MCF 10A (cell line): ENCODE data around the gene TMEM107. TPM values are rescaled to one million over a fixed set of nuclear protein-coding genes. Genes with fewer than 3 reads are reported as not detected.

Experiments used
- BruUV-seq: library from RNA; stranded (reverse); fragments of 400-500 nt; replicated peaks from 2 replicates; lab custom pipeline; 2021; lab: Mats Ljungman, UMichigan
- CTCF ChIA-PET: fragments of 300-600 bp; sonication (Branson Sonifier 250); formaldehyde crosslinking; extraction: SDS; loops from one replicate; lab custom pipeline; 2021; ENCODE audit warnings: antibody characterized with exemption, inconsistent platforms; lab: Yijun Ruan, JAX
- POLR2A ChIA-PET: fragments of 300-600, 350-650 bp; sonication (Branson Sonifier 250); formaldehyde crosslinking; extraction: SDS; loops from one replicate; lab custom pipeline; 2020; ENCODE audit warnings: antibody characterized with exemption, inconsistent platforms; lab: Yijun Ruan, JAX
- DNase-seq: peaks from one replicate; pipeline ENCODE4 v3.0.0-alpha.2; 2018; ENCODE audit not compliant: unreplicated experiment
- H3K27ac Mint-ChIP-seq: one replicate; pipeline ENCODE4 v1.8.0; 2022; ENCODE audit warnings: mild to moderate bottlenecking, low read depth, mixed read lengths; ENCODE audit not compliant: unreplicated experiment
- H3K27me3 Mint-ChIP-seq: one replicate; pipeline ENCODE4 v1.8.0; 2022; ENCODE audit warnings: mixed read lengths; ENCODE audit not compliant: insufficient read depth, unreplicated experiment
- H3K36me3 Mint-ChIP-seq: one replicate; pipeline ENCODE4 v1.8.0; 2022; ENCODE audit warnings: mild to moderate bottlenecking, moderate library complexity, mixed read lengths; ENCODE audit not compliant: insufficient read depth, unreplicated experiment
- H3K4me1 Mint-ChIP-seq: one replicate; pipeline ENCODE4 v1.8.0; 2022; ENCODE audit warnings: mixed read lengths; ENCODE audit not compliant: insufficient read depth, unreplicated experiment
- H3K4me3 Mint-ChIP-seq: one replicate; pipeline ENCODE4 v1.8.0; 2022; ENCODE audit warnings: mild to moderate bottlenecking, moderate library complexity, mixed read lengths; ENCODE audit not compliant: unreplicated experiment
- H3K9me3 Mint-ChIP-seq: one replicate; pipeline ENCODE4 v1.8.0; 2022; ENCODE audit warnings: mixed read lengths; ENCODE audit not compliant: unreplicated experiment
- intact Hi-C: fragments of 100-400 bp; cut with micrococcal nuclease; formaldehyde crosslinking; loops from 2 replicates; pipeline ENCODE4 v1.14.1; 2022
- total RNA-seq: library from RNA; stranded (reverse); gene quantifications from 2 replicates; pipeline ENCODE4 v1.2.3, GENCODE V29; 2022
- TF ChIP-seq, protein P1 (sequence below): fragments of 200-600 bp; IDR thresholded peaks from one replicate; pipeline ENCODE4 v1.8.0; 2022; ENCODE audit warnings: antibody characterized with exemption, mild to moderate bottlenecking; ENCODE audit not compliant: unreplicated experiment

The TMEM107 gene
- total RNA-seq, 1 experiment from 2014 or later, result 8.4 TPM

GRCh38 chr17:8126491-8127066 lies 49.6 kb downstream of the TMEM107 start:
- H3K9me3 Mint-ChIP-seq, result no peaks in the 10 kb centered on the region
- H3K4me1 Mint-ChIP-seq, result peaks cover 35% of the 10 kb centered on the region
- no TSS peak for BruUV-seq
- no peaks in the 10 kb centered on the region for H3K27me3 Mint-ChIP-seq
- CTCF ChIA-PET, result interaction anchor here (0.8 to 1.2 kb wide), 3 partner anchors 12 to 32 kb away, joined by 4 to 7 read pairs (median 4); no protein-coding TSS in a partner anchor
- H3K36me3 Mint-ChIP-seq, result peaks cover 21% of the 10 kb centered on the region
- TF ChIP-seq, protein P1, sequence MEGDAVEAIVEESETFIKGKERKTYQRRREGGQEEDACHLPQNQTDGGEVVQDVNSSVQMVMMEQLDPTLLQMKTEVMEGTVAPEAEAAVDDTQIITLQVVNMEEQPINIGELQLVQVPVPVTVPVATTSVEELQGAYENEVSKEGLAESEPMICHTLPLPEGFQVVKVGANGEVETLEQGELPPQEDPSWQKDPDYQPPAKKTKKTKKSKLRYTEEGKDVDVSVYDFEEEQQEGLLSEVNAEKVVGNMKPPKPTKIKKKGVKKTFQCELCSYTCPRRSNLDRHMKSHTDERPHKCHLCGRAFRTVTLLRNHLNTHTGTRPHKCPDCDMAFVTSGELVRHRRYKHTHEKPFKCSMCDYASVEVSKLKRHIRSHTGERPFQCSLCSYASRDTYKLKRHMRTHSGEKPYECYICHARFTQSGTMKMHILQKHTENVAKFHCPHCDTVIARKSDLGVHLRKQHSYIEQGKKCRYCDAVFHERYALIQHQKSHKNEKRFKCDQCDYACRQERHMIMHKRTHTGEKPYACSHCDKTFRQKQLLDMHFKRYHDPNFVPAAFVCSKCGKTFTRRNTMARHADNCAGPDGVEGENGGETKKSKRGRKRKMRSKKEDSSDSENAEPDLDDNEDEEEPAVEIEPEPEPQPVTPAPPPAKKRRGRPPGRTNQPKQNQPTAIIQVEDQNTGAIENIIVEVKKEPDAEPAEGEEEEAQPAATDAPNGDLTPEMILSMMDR, result no peak
- intact Hi-C loops, result no loop called here
- DNase-seq, result peak; percentile 38
- H3K4me3 Mint-ChIP-seq, result peak overlapping the region; percentile 86
- peak overlapping the region; percentile 46 for H3K27ac Mint-ChIP-seq
- POLR2A ChIA-PET, result interaction anchor here (0.6 to 2.2 kb wide), 17 partner anchors 13 to 251 kb away, joined by 3 to 51 read pairs (median 5); partner anchors contain the start of genes ALOX12B, BORCS6 and PER1

DNA sequence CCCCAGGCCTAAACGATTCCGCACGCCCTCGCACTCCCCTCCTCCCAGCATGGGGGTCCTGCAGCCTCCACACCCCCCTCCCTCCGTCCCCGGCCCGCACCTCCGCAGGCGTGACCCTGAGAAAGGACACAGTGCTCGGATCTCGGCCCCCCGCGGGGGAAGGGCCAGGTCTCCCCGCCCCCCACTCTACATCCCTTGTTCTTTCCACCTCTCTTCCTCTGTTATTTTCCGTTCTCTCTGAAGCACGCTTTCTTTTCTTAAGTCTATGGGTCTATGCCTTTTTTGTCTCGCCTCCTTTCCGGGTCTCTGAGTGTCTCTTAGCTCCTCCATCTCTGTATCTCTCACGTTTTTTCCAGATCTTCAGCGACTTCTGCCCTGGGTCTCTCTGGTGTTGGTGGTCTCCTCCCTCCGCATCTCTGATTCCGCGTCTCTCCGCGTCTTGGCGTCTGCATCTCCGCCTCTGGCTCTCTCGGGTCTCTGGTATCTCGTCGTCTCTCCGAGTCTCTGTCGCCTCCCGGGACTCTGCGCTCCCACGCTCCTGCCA lies 50.2 kb downstream of the TMEM107 start:
- peak; percentile 47 for DNase-seq
- intact Hi-C loops, result no loop called here
- no peaks in the 10 kb centered on the region for H3K9me3 Mint-ChIP-seq
- ChIA-PET CTCF (no interaction called here), POLR2A (interaction anchor here (0.6 to 2.2 kb wide), 12 partner anchors 13 to 97 kb away, joined by 3 to 51 read pairs (median 6); partner anchors contain the start of genes ALOX12B, BORCS6 and PER1)
- no peaks in the 10 kb centered on the region for H3K27me3 Mint-ChIP-seq
- H3K36me3 Mint-ChIP-seq, result peaks cover 22% of the 10 kb centered on the region
- peaks cover 37% of the 10 kb centered on the region for H3K4me1 Mint-ChIP-seq
- TF ChIP-seq, protein P1, result no peak
- H3K27ac Mint-ChIP-seq, result peak overlapping the region; percentile 46
- BruUV-seq, result no TSS peak
- peak overlapping the region; percentile 86 for H3K4me3 Mint-ChIP-seq

GRCh38 chr17:8125154-8125946 lies 50.8 kb downstream of the TMEM107 start:
- H3K4me1 Mint-ChIP-seq, result peaks cover 44% of the 10 kb centered on the region

More at GRCh38 chr17:8125154-8125946, 50.8 kb downstream of the TMEM107 start:
- BruUV-seq, result no TSS peak
- POLR2A ChIA-PET, result interaction anchor here (0.7 to 4.0 kb wide), 11 partner anchors 9 to 97 kb away, joined by 4 to 101 read pairs (median 11); partner anchors contain the start of genes BORCS6 and PER1
- Mint-ChIP-seq H3K27me3 (no peaks in the 10 kb centered on the region), H3K27ac (peak overlapping the region; percentile 46), H3K9me3 (no peaks in the 10 kb centered on the region), H3K4me3 (peak overlapping the region; percentile 86), H3K36me3 (peaks cover 29% of the 10 kb centered on the region)
- TF ChIP-seq, protein P1, result no peak
- DNase-seq, result peak; percentile 75
- CTCF ChIA-PET, result interaction anchor here (0.6 to 3.1 kb wide), 3 partner anchors 13 to 631 kb away, joined by 3 to 12 read pairs (median 3); no protein-coding TSS in a partner anchor
- intact Hi-C loops, result no loop called here
